GM12878 (cell line): Measurements from ENCODE around the gene CRYGS.

Source experiments
- ATF3 ChIP-seq: IDR thresholded peaks from 2 replicates; pipeline ENCODE4 v1.6.1; 2011; ENCODE audit warnings: low read depth, mild to moderate bottlenecking, low read length, moderate library complexity, borderline replicate concordance; ENCODE audit errors: extremely low read depth
- FOXM1 ChIP-seq: IDR thresholded peaks from 2 replicates; pipeline ENCODE4 v1.6.1; 2012; ENCODE audit warnings: low read depth, mild to moderate bottlenecking, inconsistent platforms, low read length, moderate library complexity
- POLR2A ChIP-seq: IDR thresholded peaks from 2 replicates; pipeline ENCODE4 v1.6.1; 2011; ENCODE audit warnings: low read depth, mild to moderate bottlenecking, low read length

GRCh38 chr3:186506191-186506739, 37.9 kb downstream of the CRYGS start:
- no peak for TF ChIP-seq ATF3
- no peak for TF ChIP-seq FOXM1
- TF ChIP-seq POLR2A: no peak
